K562 (cell line): ENCODE results near the gene SLC39A11. TPM values are rescaled to one million over a fixed set of nuclear protein-coding genes. Genes with fewer than 3 reads are reported as not detected.

ENCODE experiments used
- ATAC-seq: fragments of 200-7000 bp; cut with Tn5 transposase; 3 replicates; pipeline ENCODE4 v1.9.1; 2020; ENCODE audit warnings: moderate library complexity
- BruUV-seq: library from RNA; stranded (reverse); fragments of 400-500 nt; replicated peaks from 2 replicates; lab custom pipeline; 2021; lab: Mats Ljungman, UMichigan
- CTCF ChIA-PET: fragments of 300-600 bp; formaldehyde crosslinking; extraction: SDS; loops from one replicate; lab custom pipeline; 2021; ENCODE audit warnings: low intra/inter-chr PET ratio; lab: Yijun Ruan, JAX
- POLR2A ChIA-PET: fragments of 300-600, 350-650 bp; sonication (Branson Sonifier 250); formaldehyde crosslinking; extraction: SDS; loops from one replicate; lab custom pipeline; 2021; ENCODE audit warnings: antibody characterized with exemption, inconsistent platforms; lab: Yijun Ruan, JAX
- DNase-seq, 4 experiments: peaks; one replicate each; pipeline versions ENCODE4 v3.0.0 to v3.0.0-alpha.2; 2011 to 2018; ENCODE audit warnings: low spot score in 3 of 4, mixed read lengths in 3 of 4; ENCODE audit errors: extremely low read depth in 1 of 4
- FAIRE-seq: peaks from 2 replicates; lab custom pipeline; 2011; peaks lifted over from hg19 to GRCh38; lab: Jason Lieb, UNC
- H2AFZ ChIP-seq: 2 replicates; pipeline ENCODE4 v1.6.0; 2011; ENCODE audit warnings: low read depth, low read length, control low read depth, inconsistent platforms
- H3K27ac ChIP-seq: fragments of 200-600 bp; 3 replicates; pipeline ENCODE4 v1.8.0; 2011; ENCODE audit warnings: low read depth, mild to moderate bottlenecking, control low read depth, inconsistent platforms, low read length, moderate library complexity, mixed read lengths; ENCODE audit errors: extremely low read depth
- H3K27me3 ChIP-seq, 2 experiments: fragments of 300-600 bp in 1 of 2; 2 replicates in 1 of 2; 3 replicates in 1 of 2; pipeline versions ENCODE4 v1.6.0 to v1.8.0; 2011; ENCODE audit warnings: inconsistent platforms in 2 of 2, low read length in 2 of 2, mild to moderate bottlenecking in 1 of 2, mixed read lengths in 1 of 2, moderate library complexity in 1 of 2; ENCODE audit not compliant: control insufficient read depth in 2 of 2, insufficient read depth in 2 of 2
- H3K36me3 ChIP-seq: fragments of 300-600 bp; 3 replicates; pipeline ENCODE4 v1.8.0; 2011; ENCODE audit warnings: mild to moderate bottlenecking, low read length, inconsistent platforms; ENCODE audit not compliant: control insufficient read depth, insufficient read depth
- H3K4me1 ChIP-seq, 2 experiments: fragments of 200-600 bp in 1 of 2; replicated peaks in 1 of 2; 2 replicates in 1 of 2; 3 replicates in 1 of 2; pipeline versions ENCODE4 v1.5.1 to v1.8.0; 2011; ENCODE audit warnings: inconsistent platforms in 2 of 2, low read length in 2 of 2, mild to moderate bottlenecking in 1 of 2, mixed read lengths in 1 of 2, moderate library complexity in 1 of 2; ENCODE audit not compliant: control insufficient read depth in 2 of 2, insufficient read depth in 2 of 2
- H3K4me2 ChIP-seq: 2 replicates; pipeline ENCODE4 v1.6.1; 2011; ENCODE audit warnings: low read length, control low read depth, inconsistent platforms, mixed read lengths; ENCODE audit not compliant: insufficient read depth
- H3K4me3 ChIP-seq: fragments of 200-600 bp; sonication (generic), shearing (Covaris generic); 2 replicates; pipeline ENCODE4 v1.5.1; 2016; ENCODE audit warnings: control low read depth, inconsistent platforms
- H3K79me2 ChIP-seq: fragments of 200-600 bp; 3 replicates; pipeline ENCODE4 v1.8.0; 2011; ENCODE audit warnings: low read length, inconsistent platforms; ENCODE audit not compliant: control insufficient read depth, insufficient read depth
- H3K9ac ChIP-seq, 2 experiments: 2 replicates each; pipeline versions ENCODE4 v1.6.0 to v1.6.1; 2011; ENCODE audit warnings: low read depth in 2 of 2, low read length in 2 of 2, control low read depth in 1 of 2, inconsistent platforms in 1 of 2, mild to moderate bottlenecking in 1 of 2, mixed read lengths in 1 of 2; ENCODE audit not compliant: insufficient read depth in 1 of 2
- H3K9me1 ChIP-seq: one replicate; pipeline ENCODE4 v1.6.0; 2011; ENCODE audit warnings: inconsistent platforms, mild to moderate bottlenecking, low read length, moderate library complexity; ENCODE audit not compliant: control insufficient read depth, insufficient read depth
- H3K9me3 ChIP-seq: replicated peaks from 2 replicates; pipeline ENCODE4 v1.5.1; 2011; ENCODE audit warnings: low read depth, low read length, inconsistent platforms; ENCODE audit not compliant: control insufficient read depth, insufficient read depth
- H4K20me1 ChIP-seq: replicated peaks from 2 replicates; pipeline ENCODE4 v1.6.1; 2011; ENCODE audit warnings: low read length, inconsistent platforms, mixed read lengths; ENCODE audit not compliant: control insufficient read depth, insufficient read depth
- BCOR ChIP-seq: fragments of 450-650 bp; IDR thresholded peaks from 2 replicates; pipeline ENCODE4 v1.6.1; 2016
- ELF1 ChIP-seq: fragments of 200-800 bp; sonication (Bioruptor generic); IDR thresholded peaks from 2 replicates; pipeline ENCODE4 v1.6.1; 2016; ENCODE audit warnings: missing genetic modification characterization, missing compliant biosample characterization
- GABPB2 ChIP-seq: fragments of 250-450 bp; sonication (Bioruptor Pico); conservative IDR thresholded peaks from 2 replicates; pipeline ENCODE4 v1.5.1; 2021; ENCODE audit warnings: mild to moderate bottlenecking
- PHF8 ChIP-seq: fragments of 200-600 bp; sonication (generic); IDR thresholded peaks from 2 replicates; pipeline ENCODE4 v1.6.1; 2012; ENCODE audit warnings: mixed run types, mild to moderate bottlenecking, inconsistent platforms, low read length, moderate library complexity, borderline replicate concordance
- POLR3A ChIP-seq: IDR thresholded peaks from 2 replicates; pipeline ENCODE4 v1.6.1; 2011; ENCODE audit warnings: borderline replicate concordance, mild to moderate bottlenecking, moderate library complexity; ENCODE audit not compliant: insufficient read length, insufficient read depth; ENCODE audit errors: extremely low read depth
- SRSF1 ChIP-seq: fragments of 200-400 bp; formaldehyde crosslinking; IDR thresholded peaks from 2 replicates; pipeline ENCODE4 v1.6.1; 2017; ENCODE audit warnings: mild to moderate bottlenecking, low read depth, low read length, moderate library complexity
- ZBED1 ChIP-seq: IDR thresholded peaks from 2 replicates; pipeline ENCODE4 v1.6.1; 2014
- ZBTB1 ChIP-seq: sonication (generic); formaldehyde crosslinking; IDR thresholded peaks from 2 replicates; pipeline ENCODE4 v1.8.1; 2023; ENCODE audit warnings: missing genetic modification reagents, low read depth, mild to moderate bottlenecking, borderline replicate concordance
- ZNF232 ChIP-seq: sonication (generic); formaldehyde crosslinking; IDR thresholded peaks from 2 replicates; pipeline ENCODE4 v1.8.0; 2022; ENCODE audit warnings: mild to moderate bottlenecking, missing genetic modification reagents
- ZNF263 ChIP-seq: sonication (generic); formaldehyde crosslinking; IDR thresholded peaks from 2 replicates; pipeline ENCODE4 v1.8.0; 2022; ENCODE audit warnings: mild to moderate bottlenecking, missing genetic modification reagents, borderline replicate concordance
- WGBS: fragments of 100-300 bp; shearing (Covaris generic); methylation state at CpG from one replicate; pipeline ENCODE4 v1.1.6; 2016; ENCODE audit warnings: low coverage, mixed read lengths; ENCODE audit not compliant: insufficient coverage; ENCODE audit errors: missing lambda C conversion rate; 5-methylcytosine and 5-hydroxymethylcytosine counted together
- in situ Hi-C: fragments of 300-500 bp; cut with MboI; formaldehyde crosslinking; loops from 4 replicates; pipeline ENCODE4 v1.15.0; 2018; ENCODE audit warnings: inconsistent platforms, mixed read lengths
- intact Hi-C: fragments of 100-400 bp; cut with micrococcal nuclease; formaldehyde crosslinking; loops from 2 replicates; pipeline ENCODE4 v1.14.2; 2022
- polyA plus RNA-seq, 8 experiments: library from polyadenylated mRNA; depleted of rRNA in 4 of 8; stranded (reverse) in 5 of 8; unstranded in 3 of 8; fragments of >200 nt; fragmentation: Nextera tagmentation in 2 of 8; fragmentation: Illumina TruSeq in 1 of 8; extraction: Ambion mirVana in 2 of 8; extraction: Trizol in 1 of 8; gene quantifications; 2 replicates each; pipeline versions ENCODE4 v1.2.1 to v1.2.3, GENCODE V29; 2011 to 2014; ENCODE audit warnings: inconsistent platforms in 1 of 8, missing spikeins in 1 of 8
- total RNA-seq, 7 experiments: library from RNA; depleted of rRNA in 6 of 7; stranded (reverse); fragments of >200 nt in 6 of 7; fragmentation: Illumina TruSeq in 2 of 7; extraction: Trizol in 2 of 7; gene quantifications; 2 replicates each; pipeline versions ENCODE4 v1.2.1 to v1.2.3, GENCODE V29; 2011 to 2021; ENCODE audit warnings: low replicate concordance in 1 of 7

The SLC39A11 gene
- total and polyA plus RNA-seq, 9 of the 15 experiments (the other 6 are each of a cell fraction or from before 2014, with no cell fraction given) = 10.5 to 26.4 (median 13.4) TPM

GRCh38 chr17:72786209-72786608, 306.3 kb downstream of the SLC39A11 start:
- Histone ChIP-seq H3K4me3 (no peak overlapping the region), H3K27ac (no peak overlapping the region), H3K27me3 (no peaks in the 10 kb centered on the region), H4K20me1 (no peaks in the 10 kb centered on the region), H3K36me3 (no peaks in the 10 kb centered on the region), H3K79me2 (no peaks in the 10 kb centered on the region), H3K4me1 (no peaks in the 10 kb centered on the region; a peak in 1 of 5 replicates), H3K9me1 (no peaks in the 10 kb centered on the region), H3K9me3 (no peaks in the 10 kb centered on the region), H3K4me2 (no peak overlapping the region), H3K9ac (no peak overlapping the region), H2AFZ (no peak overlapping the region)
- ChIA-PET CTCF (no interaction called here), POLR2A (interaction anchor here (1.0 kb wide), 1 partner anchor 11 kb away, joined by 5 read pairs; no protein-coding TSS in a partner anchor)
- no peak for DNase-seq
- WGBS = 18% methylated on average over 2 of the region's 2 CpGs
- ATAC-seq = no peak
- BruUV-seq = no TSS peak
- intact Hi-C loops = no loop called here
- TF ChIP-seq ZBTB1 = no peak
- no peak for TF ChIP-seq SRSF1
- no peak for TF ChIP-seq ZNF232 (CRISPR knock-in tag)
- no peak for TF ChIP-seq BCOR
- no peak for TF ChIP-seq GABPB2 (CRISPR knock-in tag)
- no peak for TF ChIP-seq ELF1 (tag)
- no peak for TF ChIP-seq ZBED1
- TF ChIP-seq ZNF263 (CRISPR knock-in tag) = no peak
- no peak for TF ChIP-seq POLR3A
- TF ChIP-seq PHF8 = no peak
- FAIRE-seq = no peak
- in situ Hi-C loops = no loop called here
